Hindlimb muscle (tissue), 1 donor: ENCODE data around the gene RGS1. TPM values are rescaled to one million over a fixed set of nuclear protein-coding genes. Genes with fewer than 3 reads are reported as not detected.

Source experiments
- DNase-seq: peaks from one replicate; pipeline ENCODE4 v3.0.0-alpha.2; 2013
- polyA plus RNA-seq: library from polyadenylated mRNA; unstranded; fragments of 120-200 nt; gene quantifications from one replicate; pipeline ENCODE4 v1.2.1, GENCODE V29; 2013; ENCODE audit not compliant: insufficient read length

The RGS1 gene
- polyA plus RNA-seq, 1 donor = 11.9 TPM

GRCh38 chr1:192554904-192555303 lies 20.7 kb upstream of the RGS1 start:
- DNase-seq = no peak

GRCh38 chr1:192555399-192555798 lies 20.2 kb upstream of the RGS1 start:
- no peak for DNase-seq

- DNase-seq = no peak
Measured at GRCh38 chr1:192557841-192558595, 17.6 kb upstream of the RGS1 start.

- DNase-seq = no peak
Measured at GRCh38 chr1:192559115-192560006, 16.2 kb upstream of the RGS1 start.

- no peak for DNase-seq
Measured at GRCh38 chr1:192561301-192561700, 14.3 kb upstream of the RGS1 start.

GRCh38 chr1:192563129-192563528 lies 12.4 kb upstream of the RGS1 start:
- DNase-seq = no peak

GRCh38 chr1:192564099-192564498 lies 11.5 kb upstream of the RGS1 start:
- DNase-seq = no peak

- no peak for DNase-seq
Measured at GRCh38 chr1:192565946-192566345, 9.6 kb upstream of the RGS1 start.

GRCh38 chr1:192566657-192567056 lies 8.9 kb upstream of the RGS1 start:
- DNase-seq = no peak

GRCh38 chr1:192568063-192568462 lies 7.5 kb upstream of the RGS1 start:
- DNase-seq = no peak

- DNase-seq = no peak
Measured at GRCh38 chr1:192571668-192572067, 3.9 kb upstream of the RGS1 start.

- DNase-seq = no peak
Measured at GRCh38 chr1:192573499-192573898, 2.1 kb upstream of the RGS1 start.

GRCh38 chr1:192574073-192574472 lies 1.5 kb upstream of the RGS1 start:
- DNase-seq = no peak

GRCh38 chr1:192576190-192577144 lies 894 bp downstream of the RGS1 start:
- no peak for DNase-seq

- DNase-seq = no peak
Measured at GRCh38 chr1:192577145-192578140, 1.9 kb downstream of the RGS1 start.

GRCh38 chr1:192578144-192578909 lies 2.8 kb downstream of the RGS1 start:
- DNase-seq = no peak

GRCh38 chr1:192579010-192579738 lies 3.6 kb downstream of the RGS1 start:
- DNase-seq = no peak

GRCh38 chr1:192580351-192580962 lies 4.9 kb downstream of the RGS1 start:
- peak; percentile 42 for DNase-seq
